SK-N-SH treated with all-trans-retinoic acid at 6 μM for 48 hours (cell line): Measurements from ENCODE around the gene DIP2C.

Experiments used
- ATAC-seq: fragments of 200-7000 bp; cut with Tn5 transposase; 3 replicates; pipeline ENCODE4 v1.9.1; 2020; ENCODE audit warnings: mild to moderate bottlenecking, moderate library complexity
- ARNTL ChIP-seq: fragments of 450-650 bp; formaldehyde crosslinking; IDR thresholded peaks from 2 replicates; pipeline ENCODE4 v1.5.0; 2020; ENCODE audit warnings: low read depth, mild to moderate bottlenecking, moderate library complexity, borderline replicate concordance
- BACH2 ChIP-seq: fragments of 250-450 bp; sonication (Bioruptor Pico); IDR thresholded peaks from 2 replicates; pipeline ENCODE4 v1.9.0; 2021; ENCODE audit warnings: mild to moderate bottlenecking, borderline replicate concordance
- CREB5 ChIP-seq: fragments of 250-450 bp; sonication (Bioruptor Pico); IDR thresholded peaks from 2 replicates; pipeline ENCODE4 v1.5.1; 2020; ENCODE audit warnings: low read depth, mild to moderate bottlenecking, moderate library complexity
- CSDC2 ChIP-seq: fragments of 250-450 bp; sonication (Bioruptor Pico); IDR thresholded peaks from 2 replicates; pipeline ENCODE4 v1.5.0; 2020; ENCODE audit warnings: mild to moderate bottlenecking, moderate library complexity
- ESRRG ChIP-seq: fragments of 250-450 bp; sonication (Bioruptor Pico); IDR thresholded peaks from 2 replicates; pipeline ENCODE4 v1.6.1; 2021; ENCODE audit warnings: mild to moderate bottlenecking
- GLIS3 ChIP-seq: fragments of 250-450 bp; sonication (Bioruptor Pico); IDR thresholded peaks from 2 replicates; pipeline ENCODE4 v1.5.0; 2020; ENCODE audit warnings: mild to moderate bottlenecking, moderate library complexity
- OSR1 ChIP-seq: fragments of 250-450 bp; sonication (Bioruptor Pico); IDR thresholded peaks from 2 replicates; pipeline ENCODE4 v1.8.0; 2022; ENCODE audit warnings: moderate library complexity, mild to moderate bottlenecking, inconsistent platforms
- POU6F1 ChIP-seq: fragments of 250-450 bp; sonication (Bioruptor Pico); IDR thresholded peaks from 2 replicates; pipeline ENCODE4 v1.8.0; 2021; ENCODE audit warnings: low read depth, mild to moderate bottlenecking, moderate library complexity, borderline replicate concordance
- PPARA ChIP-seq: fragments of 250-450 bp; sonication (Bioruptor Pico); IDR thresholded peaks from 2 replicates; pipeline ENCODE4 v1.5.0; 2020; ENCODE audit warnings: mild to moderate bottlenecking, borderline replicate concordance
- RARB ChIP-seq: fragments of 250-450 bp; sonication (Bioruptor Pico); IDR thresholded peaks from 2 replicates; pipeline ENCODE4 v1.8.0; 2021; ENCODE audit warnings: mild to moderate bottlenecking, moderate library complexity
- SNAI2 ChIP-seq: fragments of 250-450 bp; sonication (Bioruptor Pico); IDR thresholded peaks from 2 replicates; pipeline ENCODE4 v1.5.0; 2020; ENCODE audit warnings: mild to moderate bottlenecking, moderate library complexity
- TOX ChIP-seq: fragments of 250-450 bp; sonication (Bioruptor Pico); IDR thresholded peaks from 2 replicates; pipeline ENCODE4 v1.8.0; 2021; ENCODE audit warnings: mild to moderate bottlenecking, moderate library complexity, borderline replicate concordance
- ZC3H10 ChIP-seq: fragments of 250-450 bp; sonication (Bioruptor Pico); IDR thresholded peaks from 2 replicates; pipeline ENCODE4 v1.5.1; 2021; ENCODE audit warnings: mild to moderate bottlenecking, moderate library complexity
- ZFP3 ChIP-seq: fragments of 250-450 bp; sonication (Bioruptor Pico); IDR thresholded peaks from 2 replicates; pipeline ENCODE4 v1.5.0; 2020; ENCODE audit warnings: mild to moderate bottlenecking, moderate library complexity
- ZFP30 ChIP-seq: fragments of 450-650 bp; formaldehyde crosslinking; IDR thresholded peaks from 2 replicates; pipeline ENCODE4 v1.5.0; 2022; ENCODE audit warnings: mild to moderate bottlenecking, moderate library complexity
- ZNF565 ChIP-seq: fragments of 450-650 bp; formaldehyde crosslinking; conservative IDR thresholded peaks from 2 replicates; pipeline ENCODE4 v1.5.0; 2020; ENCODE audit warnings: low read depth, mild to moderate bottlenecking, moderate library complexity
- ZNF70 ChIP-seq: fragments of 450-650 bp; formaldehyde crosslinking; IDR thresholded peaks from 2 replicates; pipeline ENCODE4 v1.5.0; 2020; ENCODE audit warnings: mild to moderate bottlenecking, moderate library complexity
- ZNF8 ChIP-seq: fragments of 450-650 bp; formaldehyde crosslinking; IDR thresholded peaks from 2 replicates; pipeline ENCODE4 v1.5.0; 2020; ENCODE audit warnings: mild to moderate bottlenecking, moderate library complexity
- TF ChIP-seq, protein P1 (sequence below): fragments of 250-450 bp; sonication (Bioruptor Pico); IDR thresholded peaks from 2 replicates; pipeline ENCODE4 v1.5.0; 2020; ENCODE audit warnings: mild to moderate bottlenecking, moderate library complexity
- TF ChIP-seq, protein P2 (sequence below): fragments of 250-450 bp; sonication (Bioruptor Pico); IDR thresholded peaks from 2 replicates; pipeline ENCODE4 v1.8.0; 2020; ENCODE audit warnings: mild to moderate bottlenecking, moderate library complexity, borderline replicate concordance
- TF ChIP-seq, protein P3 (sequence below): fragments of 250-450 bp; sonication (Bioruptor Pico); IDR thresholded peaks from 2 replicates; pipeline ENCODE4 v1.5.1; 2021; ENCODE audit warnings: mild to moderate bottlenecking, moderate library complexity

DIP2C gene

DNA sequence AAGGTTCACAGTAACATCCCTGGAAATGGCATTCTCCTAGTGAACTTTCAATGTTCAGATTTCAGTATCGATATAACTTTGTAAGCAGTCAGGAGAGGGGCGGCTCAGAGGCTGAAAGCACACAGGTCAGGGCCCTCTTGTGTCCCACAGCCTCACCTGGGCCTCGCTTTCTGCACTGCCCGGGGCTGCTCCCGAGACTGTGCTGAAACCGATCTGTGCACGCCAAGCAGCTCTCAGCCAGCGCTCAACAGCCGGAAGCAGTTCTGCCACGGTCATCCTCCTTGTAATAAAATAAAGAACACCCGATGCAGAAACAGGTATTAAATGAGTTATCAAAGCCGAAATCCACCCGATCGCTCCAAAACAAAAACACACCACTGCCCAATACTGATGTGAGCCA, 106.0 kb downstream of the DIP2C start:
- no peak for TF ChIP-seq CSDC2
- no peak for TF ChIP-seq PPARA (CRISPR knock-in tag)
- no peak for TF ChIP-seq ESRRG
- TF ChIP-seq SNAI2, result no peak
- TF ChIP-seq POU6F1 (CRISPR knock-in tag), result no peak
- no peak for TF ChIP-seq BACH2
- TF ChIP-seq RARB (CRISPR knock-in tag), result no peak
- TF ChIP-seq GLIS3 (CRISPR knock-in tag), result no peak
- TF ChIP-seq, protein P1, sequence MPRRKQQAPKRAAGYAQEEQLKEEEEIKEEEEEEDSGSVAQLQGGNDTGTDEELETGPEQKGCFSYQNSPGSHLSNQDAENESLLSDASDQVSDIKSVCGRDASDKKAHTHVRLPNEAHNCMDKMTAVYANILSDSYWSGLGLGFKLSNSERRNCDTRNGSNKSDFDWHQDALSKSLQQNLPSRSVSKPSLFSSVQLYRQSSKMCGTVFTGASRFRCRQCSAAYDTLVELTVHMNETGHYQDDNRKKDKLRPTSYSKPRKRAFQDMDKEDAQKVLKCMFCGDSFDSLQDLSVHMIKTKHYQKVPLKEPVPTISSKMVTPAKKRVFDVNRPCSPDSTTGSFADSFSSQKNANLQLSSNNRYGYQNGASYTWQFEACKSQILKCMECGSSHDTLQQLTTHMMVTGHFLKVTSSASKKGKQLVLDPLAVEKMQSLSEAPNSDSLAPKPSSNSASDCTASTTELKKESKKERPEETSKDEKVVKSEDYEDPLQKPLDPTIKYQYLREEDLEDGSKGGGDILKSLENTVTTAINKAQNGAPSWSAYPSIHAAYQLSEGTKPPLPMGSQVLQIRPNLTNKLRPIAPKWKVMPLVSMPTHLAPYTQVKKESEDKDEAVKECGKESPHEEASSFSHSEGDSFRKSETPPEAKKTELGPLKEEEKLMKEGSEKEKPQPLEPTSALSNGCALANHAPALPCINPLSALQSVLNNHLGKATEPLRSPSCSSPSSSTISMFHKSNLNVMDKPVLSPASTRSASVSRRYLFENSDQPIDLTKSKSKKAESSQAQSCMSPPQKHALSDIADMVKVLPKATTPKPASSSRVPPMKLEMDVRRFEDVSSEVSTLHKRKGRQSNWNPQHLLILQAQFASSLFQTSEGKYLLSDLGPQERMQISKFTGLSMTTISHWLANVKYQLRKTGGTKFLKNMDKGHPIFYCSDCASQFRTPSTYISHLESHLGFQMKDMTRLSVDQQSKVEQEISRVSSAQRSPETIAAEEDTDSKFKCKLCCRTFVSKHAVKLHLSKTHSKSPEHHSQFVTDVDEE (CRISPR knock-in tag), result no peak
- no peak for TF ChIP-seq ZNF565 (CRISPR knock-in tag)
- no peak for TF ChIP-seq ZFP30 (CRISPR knock-in tag)
- no peak for TF ChIP-seq ZC3H10 (CRISPR knock-in tag)
- no peak for TF ChIP-seq OSR1
- no peak for TF ChIP-seq ZFP3
- no peak for TF ChIP-seq ARNTL (CRISPR knock-in tag)
- no peak for TF ChIP-seq TOX (CRISPR knock-in tag)
- TF ChIP-seq, all 23 proteins: peak for 0
- ATAC-seq, result no peak

DNA sequence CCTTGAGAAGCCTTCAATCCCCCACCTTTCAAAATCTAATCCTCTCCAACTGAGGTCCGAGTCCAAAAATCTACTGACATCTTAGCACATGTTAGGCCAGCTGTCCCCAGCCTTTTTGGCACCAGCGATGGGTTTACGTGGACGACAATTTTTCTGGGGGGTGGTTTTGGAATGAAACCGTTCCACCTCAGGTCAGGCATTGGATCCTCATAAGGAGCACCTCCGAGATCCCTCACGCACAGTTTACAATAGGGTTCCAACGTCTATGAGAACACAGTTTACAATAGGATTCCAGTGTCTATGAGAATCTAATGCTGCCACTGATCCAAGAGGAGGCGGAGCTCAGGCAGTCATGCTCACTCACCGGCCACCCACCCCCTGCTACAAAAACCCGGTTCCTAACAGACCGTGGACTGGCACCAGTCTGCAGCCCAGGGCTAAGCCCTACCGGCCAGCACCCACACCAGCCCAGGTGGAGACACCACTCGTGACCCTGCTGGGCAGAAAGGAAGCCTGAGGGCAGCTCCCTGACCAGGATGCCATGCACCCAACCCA, 107.6 kb downstream of the DIP2C start:
- ATAC-seq, result no peak
- TF ChIP-seq ESRRG (no peak), PPARA (CRISPR knock-in tag) (no peak), POU6F1 (CRISPR knock-in tag) (no peak), ARNTL (CRISPR knock-in tag) (no peak), ZNF8 (CRISPR knock-in tag) (no peak), RARB (CRISPR knock-in tag) (no peak)
- TF ChIP-seq, protein P2, sequence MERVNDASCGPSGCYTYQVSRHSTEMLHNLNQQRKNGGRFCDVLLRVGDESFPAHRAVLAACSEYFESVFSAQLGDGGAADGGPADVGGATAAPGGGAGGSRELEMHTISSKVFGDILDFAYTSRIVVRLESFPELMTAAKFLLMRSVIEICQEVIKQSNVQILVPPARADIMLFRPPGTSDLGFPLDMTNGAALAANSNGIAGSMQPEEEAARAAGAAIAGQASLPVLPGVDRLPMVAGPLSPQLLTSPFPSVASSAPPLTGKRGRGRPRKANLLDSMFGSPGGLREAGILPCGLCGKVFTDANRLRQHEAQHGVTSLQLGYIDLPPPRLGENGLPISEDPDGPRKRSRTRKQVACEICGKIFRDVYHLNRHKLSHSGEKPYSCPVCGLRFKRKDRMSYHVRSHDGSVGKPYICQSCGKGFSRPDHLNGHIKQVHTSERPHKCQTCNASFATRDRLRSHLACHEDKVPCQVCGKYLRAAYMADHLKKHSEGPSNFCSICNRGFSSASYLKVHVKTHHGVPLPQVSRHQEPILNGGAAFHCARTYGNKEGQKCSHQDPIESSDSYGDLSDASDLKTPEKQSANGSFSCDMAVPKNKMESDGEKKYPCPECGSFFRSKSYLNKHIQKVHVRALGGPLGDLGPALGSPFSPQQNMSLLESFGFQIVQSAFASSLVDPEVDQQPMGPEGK (CRISPR knock-in tag), result no peak

- no peak for TF ChIP-seq ZFP30 (CRISPR knock-in tag)
- no peak for TF ChIP-seq CSDC2
- TF ChIP-seq CREB5, result no peak
- TF ChIP-seq, protein P3, sequence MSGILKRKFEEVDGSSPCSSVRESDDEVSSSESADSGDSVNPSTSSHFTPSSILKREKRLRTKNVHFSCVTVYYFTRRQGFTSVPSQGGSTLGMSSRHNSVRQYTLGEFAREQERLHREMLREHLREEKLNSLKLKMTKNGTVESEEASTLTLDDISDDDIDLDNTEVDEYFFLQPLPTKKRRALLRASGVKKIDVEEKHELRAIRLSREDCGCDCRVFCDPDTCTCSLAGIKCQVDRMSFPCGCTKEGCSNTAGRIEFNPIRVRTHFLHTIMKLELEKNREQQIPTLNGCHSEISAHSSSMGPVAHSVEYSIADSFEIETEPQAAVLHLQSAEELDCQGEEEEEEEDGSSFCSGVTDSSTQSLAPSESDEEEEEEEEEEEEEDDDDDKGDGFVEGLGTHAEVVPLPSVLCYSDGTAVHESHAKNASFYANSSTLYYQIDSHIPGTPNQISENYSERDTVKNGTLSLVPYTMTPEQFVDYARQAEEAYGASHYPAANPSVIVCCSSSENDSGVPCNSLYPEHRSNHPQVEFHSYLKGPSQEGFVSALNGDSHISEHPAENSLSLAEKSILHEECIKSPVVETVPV (CRISPR knock-in tag), result no peak
- no peak for TF ChIP-seq ZNF70 (CRISPR knock-in tag)
- TF ChIP-seq OSR1, result no peak
- TF ChIP-seq, all 23 proteins: peak for 0
- peak; percentile 74 for ATAC-seq
These were observed 108.7 kb downstream of the DIP2C start for GRCh38 chr10:580778-581177.
